Large intestine (tissue), 3 donors: ENCODE results near the gene GUK1. TPM values are rescaled to one million over a fixed set of nuclear protein-coding genes. Genes with fewer than 3 reads are reported as not detected.
"Not testable (repeated sequence)": the region's sequence is repeated elsewhere in the genome, so short reads cannot be mapped to it uniquely, and the experiment has no call there.

Experiments
- DNase-seq, 2 donors: peaks; one replicate each; pipeline versions ENCODE4 v3.0.0 to v3.0.0-alpha.2; 2013
- H3K27ac ChIP-seq: one replicate; pipeline ENCODE4 v1.5.1; 2013; ENCODE audit warnings: low read length
- H3K27me3 ChIP-seq: 2 replicates; pipeline ENCODE4 v1.6.1; 2013; ENCODE audit warnings: low read length; ENCODE audit not compliant: control insufficient read depth, insufficient read depth
- H3K36me3 ChIP-seq: 2 replicates; pipeline ENCODE4 v1.6.1; 2013; ENCODE audit warnings: low read length; ENCODE audit not compliant: control insufficient read depth, insufficient read depth
- H3K4me1 ChIP-seq: one replicate; pipeline ENCODE4 v1.6.1; 2013; ENCODE audit warnings: low read length; ENCODE audit not compliant: control insufficient read depth, insufficient read depth
- H3K4me3 ChIP-seq: one replicate; pipeline ENCODE4 v1.5.1; 2013; ENCODE audit warnings: low read length
- H3K9me3 ChIP-seq: one replicate; pipeline ENCODE4 v1.6.1; 2013; ENCODE audit warnings: mild to moderate bottlenecking, low read depth, low read length, moderate library complexity; ENCODE audit not compliant: control insufficient read depth
- WGBS: methylation state at CpG from one replicate; pipeline ENCODE4 v1.1.5; 2013; ENCODE audit warnings: low lambda C conversion rate; ENCODE audit not compliant: insufficient coverage; 5-methylcytosine and 5-hydroxymethylcytosine counted together
- polyA plus RNA-seq: library from polyadenylated mRNA; unstranded; fragments of 120-200 nt; gene quantifications from one replicate; pipeline ENCODE4 v1.2.1, GENCODE V29; 2013

The GUK1 gene
- polyA plus RNA-seq, 1 donor, result 397 TPM

DNA sequence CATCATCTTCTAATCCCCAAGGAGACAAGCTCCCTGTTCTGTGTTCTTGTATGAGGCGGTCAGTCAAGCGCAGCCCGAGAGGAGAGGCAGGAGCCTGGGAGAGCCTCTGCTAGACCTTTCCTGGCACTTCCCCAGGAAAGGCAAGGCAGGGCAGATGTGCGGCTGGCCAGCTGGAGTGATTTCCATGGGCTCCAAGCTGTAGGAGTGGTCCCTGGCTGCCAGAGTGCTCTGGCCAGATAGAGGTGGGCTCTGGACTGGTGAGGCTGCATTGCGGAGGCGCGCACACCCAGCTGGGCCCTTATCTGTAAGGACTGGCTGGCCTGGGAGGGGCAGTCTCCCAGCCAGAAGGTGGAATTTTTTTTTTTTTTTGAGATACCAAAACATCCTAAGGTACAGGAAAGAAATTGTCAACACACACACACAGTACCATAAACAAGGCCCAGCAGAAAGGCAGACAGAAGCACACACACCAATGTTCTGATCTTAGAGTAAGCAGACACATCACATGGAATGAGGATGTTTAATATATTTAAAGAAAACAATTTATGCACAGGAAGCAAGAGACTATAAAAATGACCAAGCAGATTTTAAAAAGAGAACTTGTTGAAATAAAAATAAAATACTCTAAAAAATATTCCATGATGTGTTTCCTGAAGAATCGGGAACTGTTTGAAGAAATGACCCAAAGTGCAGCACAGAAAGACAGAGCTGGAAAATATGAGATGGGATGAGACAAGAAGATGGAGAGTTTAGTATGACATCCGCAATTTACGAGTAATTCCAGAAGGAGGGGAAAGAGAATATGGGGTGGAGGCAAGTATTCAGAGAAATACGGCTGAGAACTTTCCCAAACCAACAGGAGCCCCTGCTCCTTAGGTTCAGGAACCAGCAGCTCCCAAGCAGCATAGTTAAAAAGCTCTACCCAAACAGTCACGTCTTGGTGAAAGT lies 38.9 kb downstream of the GUK1 start:
- Histone ChIP-seq H3K27me3 (no peaks in the 10 kb centered on the region), H3K36me3 (peaks cover 19% of the 10 kb centered on the region), H3K9me3 (peaks cover 6% of the 10 kb centered on the region), H3K27ac (peak overlapping the region; percentile 13), H3K4me3 (no peak overlapping the region), H3K4me1 (no peaks in the 10 kb centered on the region)
- 63% methylated on average over 2 of the region's 12 CpGs for WGBS
- peak in 1 of 2 donors; percentile 19 for DNase-seq

DNA sequence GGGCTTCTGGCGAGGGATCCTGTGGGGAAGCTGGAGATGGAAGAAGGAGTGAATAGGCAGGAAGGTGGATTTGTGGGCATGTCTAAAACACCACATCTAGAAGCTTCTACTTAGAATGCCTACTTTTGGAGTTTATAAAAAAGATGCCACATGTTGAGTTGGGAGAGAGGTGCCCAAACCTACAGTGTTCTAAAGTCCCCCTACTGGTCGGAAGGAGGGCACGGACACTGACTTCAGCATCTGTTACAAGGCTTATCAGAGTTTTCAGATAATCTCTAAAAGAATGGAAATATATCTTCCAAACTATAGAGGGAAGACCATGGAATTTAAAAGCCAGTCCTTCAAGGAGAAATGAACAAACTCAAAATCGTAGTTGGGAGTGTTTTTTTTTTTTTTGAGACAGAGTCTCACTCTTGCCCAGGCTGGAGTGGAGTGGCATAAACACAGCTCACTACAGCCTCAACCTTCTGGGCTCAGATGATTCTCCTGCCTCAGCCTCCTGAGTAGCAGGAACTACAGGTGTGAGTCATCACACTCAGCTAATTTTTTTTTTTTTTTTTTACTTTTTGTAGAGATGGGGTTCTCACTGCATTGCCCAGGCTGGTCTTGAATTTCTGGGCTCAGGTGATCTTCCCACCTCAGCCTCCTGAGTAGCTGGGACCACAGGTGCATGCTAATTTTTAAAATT lies 40.3 kb downstream of the GUK1 start:
- H3K4me3 ChIP-seq, result no peak overlapping the region
- no peaks in the 10 kb centered on the region for H3K9me3 ChIP-seq
- H3K27me3 ChIP-seq, result no peaks in the 10 kb centered on the region
- WGBS, result no CpG with 5 or more reads among the region's 4 CpGs
- peaks cover 11% of the 10 kb centered on the region for H3K36me3 ChIP-seq
- no peak for DNase-seq
- no peak overlapping the region for H3K27ac ChIP-seq
- H3K4me1 ChIP-seq, result no peaks in the 10 kb centered on the region

DNA sequence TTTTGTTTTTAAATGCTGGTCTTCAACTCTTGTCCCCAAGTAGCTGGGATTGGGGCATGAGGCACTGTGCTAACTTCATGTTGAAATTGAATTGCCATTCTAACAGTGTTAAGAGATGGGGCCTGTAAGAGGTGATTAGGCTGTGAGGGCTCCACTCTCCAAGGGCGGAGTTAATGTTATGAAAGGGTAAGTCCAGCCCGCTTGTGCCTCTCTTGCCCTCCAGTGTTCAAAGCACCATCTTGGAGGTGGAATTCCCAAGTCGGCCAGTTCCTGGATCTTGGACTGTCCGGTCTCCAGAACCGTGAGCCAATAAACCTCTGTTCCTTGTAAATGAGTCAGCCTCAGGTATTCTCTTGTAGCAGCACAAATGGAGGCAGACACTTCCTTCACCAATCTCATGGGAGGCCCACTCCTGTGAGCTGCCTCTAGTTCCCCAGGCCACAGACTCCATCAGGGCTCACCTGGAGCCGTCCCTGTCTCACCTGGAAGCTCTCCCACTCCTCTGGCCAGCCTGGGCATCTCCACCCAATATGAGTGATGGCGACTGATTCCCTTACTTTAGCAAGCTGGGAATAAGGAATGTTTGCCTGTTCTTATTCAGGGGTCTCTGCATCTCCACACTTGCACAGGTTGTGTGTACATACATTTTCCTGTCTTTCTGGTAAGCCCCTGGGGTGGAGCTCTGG lies 41.0 kb downstream of the GUK1 start:
- no peak for DNase-seq
- Histone ChIP-seq H3K27me3 (no peaks in the 10 kb centered on the region), H3K4me3 (no peak overlapping the region), H3K27ac (no peak overlapping the region), H3K4me1 (no peaks in the 10 kb centered on the region), H3K9me3 (no peaks in the 10 kb centered on the region), H3K36me3 (peaks cover 4% of the 10 kb centered on the region)
- no CpG with 5 or more reads among the region's 7 CpGs for WGBS

DNA sequence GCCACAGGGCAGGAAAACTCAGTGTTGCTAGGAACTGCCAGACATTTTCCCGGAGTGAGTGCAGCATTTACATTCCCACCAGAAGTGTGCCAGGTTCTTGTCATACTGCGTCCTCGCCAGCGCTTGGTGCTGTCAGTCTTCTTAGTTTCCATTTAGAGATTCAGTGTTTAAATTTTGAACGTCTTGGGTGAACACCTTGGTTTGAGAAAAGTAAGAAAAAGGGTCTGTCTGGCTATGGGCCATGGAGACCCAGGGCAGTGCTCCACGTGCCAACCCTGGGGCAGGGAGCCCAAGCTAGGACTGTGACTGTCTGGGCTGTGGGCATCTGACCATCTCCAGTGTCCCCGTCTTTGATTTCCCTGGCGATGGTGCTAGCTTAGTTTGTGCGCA lies 41.6 kb downstream of the GUK1 start:
- no peaks in the 10 kb centered on the region for H3K9me3 ChIP-seq
- H3K36me3 ChIP-seq, result peaks cover under 1% of the 10 kb centered on the region
- no peak for DNase-seq
- 100% methylated on average over 1 of the region's 9 CpGs for WGBS
- no peak overlapping the region for H3K4me3 ChIP-seq
- no peak overlapping the region for H3K27ac ChIP-seq
- no peaks in the 10 kb centered on the region for H3K4me1 ChIP-seq
- H3K27me3 ChIP-seq, result no peaks in the 10 kb centered on the region

DNA sequence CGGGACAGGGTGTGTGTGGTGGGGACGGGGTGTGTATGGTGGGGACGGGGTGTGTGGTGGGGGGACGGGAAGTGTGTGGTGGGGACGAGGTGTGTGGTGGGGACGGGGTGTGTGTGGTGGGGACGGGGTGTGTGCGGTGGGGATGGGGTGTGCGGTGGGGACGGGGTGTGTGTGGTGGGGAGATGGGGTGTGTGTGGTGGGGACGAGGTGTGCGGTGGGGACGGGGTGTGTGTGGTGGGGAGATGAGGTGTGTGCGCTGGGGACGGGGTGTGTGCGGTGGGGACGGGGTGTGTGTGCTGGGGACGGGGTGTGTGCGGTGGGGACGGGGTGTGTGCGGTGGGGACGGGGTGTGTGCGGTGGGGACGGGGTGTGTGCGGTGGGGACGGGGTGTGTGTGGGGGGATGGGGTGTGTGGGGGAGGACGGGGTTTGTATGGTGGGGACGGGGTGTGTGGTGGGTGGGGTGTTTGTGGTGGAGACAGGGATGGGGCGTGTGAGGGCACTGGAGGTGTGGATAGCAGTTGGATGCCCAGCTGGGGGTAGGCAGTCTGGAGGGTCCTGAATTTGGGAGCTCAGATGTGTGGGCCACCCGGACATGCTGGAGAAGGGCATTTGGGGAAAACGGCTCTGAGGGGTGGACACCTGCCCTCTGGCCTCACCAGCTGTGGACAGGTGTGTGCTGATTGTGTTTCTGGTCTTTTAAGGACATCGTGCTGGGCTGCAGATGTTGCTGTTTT lies 42.4 kb downstream of the GUK1 start:
- no peaks in the 10 kb centered on the region for H3K4me1 ChIP-seq
- no peaks in the 10 kb centered on the region for H3K9me3 ChIP-seq
- no peak overlapping the region for H3K4me3 ChIP-seq
- no peaks in the 10 kb centered on the region for H3K36me3 ChIP-seq
- no peak overlapping the region for H3K27ac ChIP-seq
- no peak for DNase-seq
- H3K27me3 ChIP-seq, result no peaks in the 10 kb centered on the region
- WGBS, result no CpG with 5 or more reads among the region's 32 CpGs

DNA sequence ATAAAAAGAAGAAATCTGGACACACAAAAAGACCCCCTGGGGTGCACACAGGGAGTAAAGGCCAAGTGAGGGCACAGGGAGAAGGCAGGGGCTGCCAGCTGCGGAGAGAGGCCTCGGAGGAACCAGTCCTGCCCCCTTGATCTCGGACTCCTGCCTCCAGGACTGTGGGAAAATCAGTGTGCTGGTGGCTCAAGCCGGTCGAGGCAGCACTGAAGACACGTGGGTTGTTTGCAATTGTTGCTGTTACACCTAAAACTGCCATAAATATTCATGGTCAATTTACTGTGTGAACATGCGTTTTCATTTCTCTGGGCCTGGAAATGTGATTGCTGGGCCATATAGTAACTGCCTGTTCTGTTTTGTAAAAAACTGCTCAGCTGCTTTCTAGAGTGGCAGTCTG lies 44.1 kb downstream of the GUK1 start:
- H3K4me1 ChIP-seq, result no peaks in the 10 kb centered on the region
- no peaks in the 10 kb centered on the region for H3K27me3 ChIP-seq
- no peaks in the 10 kb centered on the region for H3K9me3 ChIP-seq
- no peak overlapping the region for H3K27ac ChIP-seq
- no peak overlapping the region for H3K4me3 ChIP-seq
- WGBS, result no CpG with 5 or more reads among the region's 7 CpGs
- DNase-seq, result no peak
- H3K36me3 ChIP-seq, result no peaks in the 10 kb centered on the region

DNA sequence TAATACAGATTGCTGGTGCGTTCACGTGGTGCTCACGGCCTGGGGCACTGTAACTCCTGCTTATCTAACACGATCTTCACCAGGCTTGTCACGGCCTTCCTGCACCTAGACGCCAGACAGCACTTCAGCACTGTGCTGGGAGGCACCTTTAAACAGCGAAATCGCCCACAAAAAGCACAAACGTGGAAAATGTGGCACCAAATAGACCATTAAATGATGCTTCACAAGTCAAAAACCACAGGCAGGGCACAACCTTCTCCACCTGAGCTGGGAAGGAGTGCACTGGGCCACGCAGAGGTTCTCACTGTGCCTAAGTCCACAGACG lies 45.5 kb downstream of the GUK1 start:
- Histone ChIP-seq H3K9me3 (no peaks in the 10 kb centered on the region), H3K4me1 (no peaks in the 10 kb centered on the region), H3K4me3 (no peak overlapping the region), H3K36me3 (no peaks in the 10 kb centered on the region), H3K27me3 (no peaks in the 10 kb centered on the region), H3K27ac (no peak overlapping the region)
- no peak for DNase-seq
- no CpG with 5 or more reads among the region's 11 CpGs for WGBS

DNA sequence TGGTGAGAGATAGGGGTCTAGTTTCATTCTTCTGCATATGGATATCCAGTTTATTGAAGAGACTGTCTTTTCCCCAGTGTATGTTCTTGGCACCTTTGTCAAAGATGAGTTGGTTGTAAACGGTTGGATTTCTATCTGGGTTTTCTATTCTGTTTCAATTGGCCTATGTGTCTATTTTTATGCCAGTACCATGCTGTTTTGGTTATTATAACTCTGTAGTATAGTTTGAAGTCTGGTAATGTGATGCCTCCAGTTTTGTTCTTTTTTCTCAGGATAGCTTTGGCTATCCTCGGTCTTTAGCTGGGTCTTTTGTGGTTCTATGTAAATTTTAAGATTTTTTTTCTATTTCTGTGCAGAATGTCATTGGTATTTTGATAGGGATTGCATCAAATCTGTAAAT lies 48.2 kb downstream of the GUK1 start:
- not testable (repeated sequence) for H3K27me3 ChIP-seq, H3K36me3 ChIP-seq, H3K4me1 ChIP-seq, DNase-seq, H3K27ac ChIP-seq, H3K4me3 ChIP-seq, H3K9me3 ChIP-seq
- WGBS, result 60% methylated on average over 1 of the region's 2 CpGs

DNA sequence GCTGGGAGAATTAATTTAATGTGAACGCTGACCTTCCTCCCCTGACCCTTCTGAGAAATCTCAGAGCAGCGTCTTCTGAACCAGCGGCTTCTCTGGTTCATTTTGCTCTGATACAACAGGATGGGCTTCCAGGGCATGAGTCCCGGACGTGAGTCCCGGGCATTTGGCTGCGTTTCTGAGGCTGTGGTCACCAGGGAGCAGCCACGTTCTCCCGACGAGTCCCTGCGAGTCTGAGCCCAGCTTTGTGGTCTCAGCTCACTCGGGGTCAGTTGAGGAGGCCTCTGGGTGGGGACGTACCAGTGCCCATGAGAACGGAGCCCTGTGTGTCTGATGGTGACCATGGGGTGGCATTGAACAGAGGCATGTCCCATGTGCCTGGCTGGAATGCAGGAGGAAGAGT lies 50.1 kb downstream of the GUK1 start:
- Histone ChIP-seq H3K27ac (no peak overlapping the region), H3K27me3 (no peaks in the 10 kb centered on the region), H3K9me3 (no peaks in the 10 kb centered on the region), H3K36me3 (no peaks in the 10 kb centered on the region), H3K4me3 (no peak overlapping the region), H3K4me1 (no peaks in the 10 kb centered on the region)
- WGBS, result no CpG with 5 or more reads among the region's 14 CpGs
- no peak for DNase-seq

DNA sequence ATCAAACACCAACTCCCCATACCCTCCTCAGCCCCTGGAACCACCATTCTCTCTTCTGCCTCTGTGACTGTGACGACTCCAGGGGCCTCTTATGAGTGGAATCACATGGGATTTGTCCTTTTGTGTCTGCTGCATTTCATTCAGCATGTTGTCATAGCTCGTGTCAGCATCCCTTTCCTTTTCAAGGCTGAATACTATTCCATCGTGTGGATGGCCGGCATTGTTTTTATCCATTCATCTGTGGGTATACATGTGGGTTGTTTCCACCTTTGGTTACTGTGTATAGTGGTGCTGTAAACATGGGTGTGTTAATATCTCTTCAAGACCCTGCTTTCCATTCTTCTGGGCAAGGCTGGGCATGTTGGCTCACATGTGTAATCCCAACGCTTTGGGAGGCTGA lies 50.7 kb downstream of the GUK1 start:
- Histone ChIP-seq H3K4me3 (no peak overlapping the region), H3K36me3 (no peaks in the 10 kb centered on the region), H3K9me3 (no peaks in the 10 kb centered on the region), H3K4me1 (no peaks in the 10 kb centered on the region), H3K27ac (no peak overlapping the region), H3K27me3 (no peaks in the 10 kb centered on the region)
- DNase-seq, result no peak
- WGBS, result 83% methylated on average over 1 of the region's 5 CpGs
